ENCODE results near the gene ELMO1.

- TF ChIP-seq CTCF (IDR thresholded peaks at IDR 0.05) (no peak), POLR2A (IDR thresholded peaks at IDR 0.05; ENCODE audit: low read depth) (no peak)
These were observed 46.3 kb upstream of the ELMO1 start for GRCh38 chr7:37494926-37495325.
